SU-DHL-6 (cell line): ENCODE measurements around the gene LRFN3.

Experiments
- H2AFZ ChIP-seq: fragments of 200-600 bp; sonication (generic); 2 replicates; pipeline ENCODE4 v1.6.1; 2014; ENCODE audit warnings: low read depth, mild to moderate bottlenecking, moderate library complexity, mixed read lengths, antibody characterized with exemption, low read length; ENCODE audit not compliant: severe bottlenecking
- H3F3A ChIP-seq: fragments of 200-600 bp; shearing (Covaris generic); 2 replicates; pipeline ENCODE4 v1.6.0; 2016; ENCODE audit warnings: antibody characterized with exemption, mild to moderate bottlenecking; ENCODE audit not compliant: insufficient read depth
- H3K27ac ChIP-seq: fragments of 200-600 bp; sonication (generic); 2 replicates; pipeline ENCODE4 v1.5.1; 2016; ENCODE audit warnings: low read depth, mild to moderate bottlenecking, low read length, moderate library complexity, mixed read lengths
- H3K27me3 ChIP-seq: fragments of 200-600 bp; sonication (generic), shearing (Covaris generic); 2 replicates; pipeline ENCODE4 v1.6.0; 2014; ENCODE audit warnings: mild to moderate bottlenecking, low read length
- H3K36me3 ChIP-seq: fragments of 200-600 bp; sonication (generic); 2 replicates; pipeline ENCODE4 v1.6.1; 2014; ENCODE audit warnings: mild to moderate bottlenecking, low read length, mixed read lengths
- H3K4me2 ChIP-seq: fragments of 300-600, 200-600 bp; shearing (Covaris generic), sonication (generic); 2 replicates; pipeline ENCODE4 v1.6.0; 2014; ENCODE audit warnings: low read length, low read depth, mild to moderate bottlenecking; ENCODE audit not compliant: poor library complexity, severe bottlenecking
- H3K4me3 ChIP-seq: fragments of 200-600 bp; sonication (generic); 2 replicates; pipeline ENCODE4 v1.5.1; 2014; ENCODE audit warnings: antibody characterized with exemption, low read length, mild to moderate bottlenecking, mixed read lengths; ENCODE audit not compliant: insufficient read depth, poor library complexity, severe bottlenecking
- H3K79me2 ChIP-seq: fragments of 200-600 bp; sonication (generic); 2 replicates; pipeline ENCODE4 v1.6.1; 2014; ENCODE audit warnings: mild to moderate bottlenecking, low read length, moderate library complexity; ENCODE audit not compliant: insufficient read depth
- H3K9ac ChIP-seq: fragments of 200-600 bp; sonication (generic); 2 replicates; pipeline ENCODE4 v1.7.0; 2014; ENCODE audit warnings: mild to moderate bottlenecking, low read length
- H3K9me2 ChIP-seq: fragments of 200-600 bp; sonication (generic); replicated peaks from 2 replicates; pipeline ENCODE4 v1.6.1; 2014; ENCODE audit warnings: low read length; ENCODE audit not compliant: insufficient read depth
- H3K9me3 ChIP-seq: fragments of 200-600 bp; sonication (generic); 2 replicates; pipeline ENCODE4 v1.6.1; 2014; ENCODE audit warnings: low read length, mixed read lengths; ENCODE audit not compliant: insufficient read depth
- H4K20me1 ChIP-seq: fragments of 200-600 bp; sonication (generic); 2 replicates; pipeline ENCODE4 v1.6.1; 2014; ENCODE audit warnings: low read depth, mild to moderate bottlenecking, antibody characterized with exemption, low read length, moderate library complexity, mixed read lengths
- CTCF ChIP-seq: fragments of 200-600 bp; sonication (generic); IDR thresholded peaks from one replicate; pipeline ENCODE4 v1.5.1; 2017; ENCODE audit warnings: antibody characterized with exemption, mild to moderate bottlenecking, low read length, moderate library complexity; ENCODE audit not compliant: insufficient read depth, poor library complexity, severe bottlenecking
- EZH2phosphoT487 ChIP-seq: fragments of 200-600 bp; sonication (generic), shearing (Covaris generic); conservative IDR thresholded peaks from 2 replicates; pipeline ENCODE4 v1.6.1; 2018; ENCODE audit warnings: mild to moderate bottlenecking, antibody characterized with exemption, low read length, moderate library complexity, mixed read lengths

Gene LRFN3

GRCh38 chr19:35973487-35973886 lies 37.3 kb downstream of the LRFN3 start:
- H3K4me2 ChIP-seq, result no peak overlapping the region
- no peaks in the 10 kb centered on the region for H3K9me3 ChIP-seq
- H2AFZ ChIP-seq, result no peak overlapping the region
- no peaks in the 10 kb centered on the region for H3K79me2 ChIP-seq
- H3K9ac ChIP-seq, result no peak overlapping the region
- H3F3A ChIP-seq, result no peaks in the 10 kb centered on the region
- H3K9me2 ChIP-seq, result no peaks in the 10 kb centered on the region
- H3K4me3 ChIP-seq, result no peak overlapping the region
- H3K36me3 ChIP-seq, result no peaks in the 10 kb centered on the region
- no peaks in the 10 kb centered on the region for H3K27me3 ChIP-seq
- TF ChIP-seq CTCF (no peak), EZH2phosphoT487 (no peak)
- no peaks in the 10 kb centered on the region for H4K20me1 ChIP-seq
- no peak overlapping the region for H3K27ac ChIP-seq

GRCh38 chr19:35975608-35976214 lies 39.5 kb downstream of the LRFN3 start:
- Histone ChIP-seq H3K79me2 (no peaks in the 10 kb centered on the region), H3K27me3 (no peaks in the 10 kb centered on the region), H3F3A (no peaks in the 10 kb centered on the region), H3K36me3 (no peaks in the 10 kb centered on the region), H3K9me3 (no peaks in the 10 kb centered on the region), H3K9ac (no peak overlapping the region), H4K20me1 (no peaks in the 10 kb centered on the region), H3K4me3 (no peak overlapping the region), H3K27ac (no peak overlapping the region), H2AFZ (no peak overlapping the region), H3K9me2 (no peaks in the 10 kb centered on the region), H3K4me2 (no peak overlapping the region)
- TF ChIP-seq CTCF (no peak), EZH2phosphoT487 (no peak)

GRCh38 chr19:35977446-35978222 lies 41.5 kb downstream of the LRFN3 start:
- H3K4me2 ChIP-seq, result no peak overlapping the region
- no peaks in the 10 kb centered on the region for H3K36me3 ChIP-seq
- no peaks in the 10 kb centered on the region for H4K20me1 ChIP-seq
- H2AFZ ChIP-seq, result no peak overlapping the region
- H3K9me3 ChIP-seq, result no peaks in the 10 kb centered on the region
- no peak overlapping the region for H3K27ac ChIP-seq
- H3F3A ChIP-seq, result no peaks in the 10 kb centered on the region
- H3K79me2 ChIP-seq, result no peaks in the 10 kb centered on the region
- H3K9ac ChIP-seq, result no peak overlapping the region
- no peak for TF ChIP-seq EZH2phosphoT487
- peak; percentile 82 for TF ChIP-seq CTCF
- H3K9me2 ChIP-seq, result no peaks in the 10 kb centered on the region
- H3K4me3 ChIP-seq, result no peak overlapping the region
- no peaks in the 10 kb centered on the region for H3K27me3 ChIP-seq
